Measurements from ENCODE around the gene DOCK3. TPM values are rescaled to one million over a fixed set of nuclear protein-coding genes. Genes with fewer than 3 reads are reported as not detected.
"Not testable (repeated sequence)": the region's sequence is repeated elsewhere in the genome, so short reads cannot be mapped to it uniquely, and the experiment has no call there.

The DOCK3 gene
- total RNA-seq, 1 donor from 2014 or later: 42.6 TPM

GRCh38 chr3:50890688-50891344 lies 216.1 kb downstream of the DOCK3 start:
- no peak for DNase-seq

- not testable (repeated sequence) for DNase-seq
Measured at GRCh38 chr3:50901097-50901496, 226.4 kb downstream of the DOCK3 start.

- DNase-seq: no peak
Measured at GRCh38 chr3:50912746-50913145, 238.0 kb downstream of the DOCK3 start.

GRCh38 chr3:50913260-50913659 lies 238.5 kb downstream of the DOCK3 start:
- DNase-seq: no peak

DNA sequence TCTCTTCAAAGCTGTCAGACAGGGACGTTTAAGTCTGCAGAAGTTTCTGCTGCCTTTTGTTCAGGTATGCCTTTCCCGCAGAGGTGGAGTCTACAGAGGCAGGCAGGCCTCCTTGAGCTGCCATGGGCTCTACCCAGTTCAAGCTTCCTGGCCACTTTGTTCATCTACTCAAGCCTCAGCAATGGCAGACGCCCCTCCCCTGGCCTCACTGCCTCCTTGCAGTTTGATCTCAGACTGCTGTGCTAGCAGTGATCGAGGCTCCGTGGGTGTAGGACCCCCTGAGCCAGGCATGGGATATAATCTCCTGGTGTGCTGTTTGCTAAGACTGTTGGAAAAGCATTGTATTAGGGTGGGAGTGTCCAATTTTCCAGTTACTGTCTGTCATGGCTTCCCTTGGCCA lies 247.3 kb downstream of the DOCK3 start:
- not testable (repeated sequence) for DNase-seq

DNA sequence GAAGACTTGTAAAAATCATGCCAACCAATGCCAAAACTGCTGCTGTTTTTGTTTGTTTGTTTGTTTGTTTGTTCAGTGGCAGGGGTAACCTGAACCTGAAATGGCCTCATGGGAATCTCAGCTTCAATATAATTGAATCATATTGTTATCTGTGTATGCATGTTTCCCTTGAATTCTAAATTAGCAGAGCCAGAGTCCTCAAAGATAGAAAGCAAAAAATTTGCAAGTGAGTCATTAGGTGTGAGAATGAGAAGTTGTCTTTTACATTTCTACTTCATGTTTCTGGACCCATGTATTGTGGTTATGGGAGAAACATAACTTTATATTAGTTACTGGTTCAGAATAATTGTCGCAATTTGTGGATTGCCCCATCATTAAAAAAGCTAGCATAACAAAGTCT lies 249.2 kb downstream of the DOCK3 start:
- DNase-seq: no peak

GRCh38 chr3:50924638-50925037 lies 249.9 kb downstream of the DOCK3 start:
- DNase-seq: no peak

- DNase-seq: no peak
Measured at GRCh38 chr3:50926868-50927267, 252.1 kb downstream of the DOCK3 start.

DNA sequence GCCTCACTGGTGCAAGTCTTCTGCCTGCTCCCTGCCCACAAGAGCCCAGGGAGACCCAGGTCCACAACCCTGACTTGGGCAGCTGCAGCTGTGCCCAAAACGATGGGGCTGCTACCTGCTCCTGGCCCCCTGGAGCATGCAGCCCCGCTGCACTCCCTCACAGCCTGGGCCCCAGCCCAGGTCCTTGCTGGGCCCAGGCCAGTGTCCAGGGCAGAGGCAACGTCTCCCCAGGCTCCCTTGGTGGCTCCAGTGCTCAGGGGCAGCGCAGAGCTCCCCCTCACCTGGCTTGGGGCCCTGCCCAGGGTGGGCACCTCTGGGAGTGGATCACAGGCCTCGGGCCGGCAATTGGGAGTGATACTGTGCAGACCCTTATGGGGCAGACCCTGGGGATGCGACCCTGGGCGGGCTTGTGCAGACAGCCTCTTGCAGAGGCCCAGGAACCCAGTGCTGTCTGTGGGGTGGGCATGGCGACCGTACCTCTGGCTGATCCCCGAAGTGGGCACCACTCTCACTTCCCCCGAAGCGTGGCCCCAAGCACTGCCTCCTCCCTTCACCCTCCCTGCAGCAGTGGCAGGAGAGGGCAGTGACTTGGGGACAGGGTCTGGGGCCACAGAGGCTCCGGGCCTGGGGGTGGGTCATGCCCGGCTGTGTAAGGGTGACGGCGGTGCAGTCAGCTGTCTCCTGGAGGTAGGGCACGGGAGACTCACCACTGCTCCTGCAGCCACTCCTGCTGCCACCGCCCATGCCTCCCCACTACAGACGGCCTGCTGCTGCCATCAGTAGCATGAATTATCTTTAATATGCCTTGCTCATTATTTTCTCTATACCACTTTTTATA lies 255.9 kb downstream of the DOCK3 start:
- DNase-seq: no peak

GRCh38 chr3:50932918-50933317 lies 258.2 kb downstream of the DOCK3 start:
- not testable (repeated sequence) for DNase-seq

GRCh38 chr3:50936389-50936788 lies 261.7 kb downstream of the DOCK3 start:
- no peak for DNase-seq

DNA sequence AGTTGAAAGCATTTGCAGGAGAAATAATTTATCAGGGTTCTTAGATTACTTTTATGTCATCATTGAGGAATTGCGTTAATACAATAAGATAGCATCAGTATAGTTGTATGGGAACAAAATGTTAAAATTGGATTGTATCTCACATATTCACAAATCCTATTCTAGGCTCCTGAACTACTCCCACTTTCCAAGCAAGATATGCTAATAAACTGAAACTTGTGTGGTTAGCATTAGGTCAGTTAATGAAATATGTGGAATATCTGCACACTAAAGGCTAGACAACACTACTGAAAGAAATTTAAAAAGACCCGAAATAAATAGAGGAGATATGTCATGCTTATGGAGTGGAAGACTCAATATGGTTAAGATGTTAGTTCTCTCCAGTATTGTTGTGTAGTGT lies 272.7 kb downstream of the DOCK3 start:
- no peak for DNase-seq

GRCh38 chr3:50950591-50950990 lies 275.9 kb downstream of the DOCK3 start:
- no peak for DNase-seq

GRCh38 chr3:50953825-50954414 lies 279.2 kb downstream of the DOCK3 start:
- DNase-seq: no peak

- no peak for DNase-seq
Measured at GRCh38 chr3:50961386-50961785, 286.7 kb downstream of the DOCK3 start.

GRCh38 chr3:50971487-50971924 lies 296.8 kb downstream of the DOCK3 start:
- DNase-seq: no peak

DNA sequence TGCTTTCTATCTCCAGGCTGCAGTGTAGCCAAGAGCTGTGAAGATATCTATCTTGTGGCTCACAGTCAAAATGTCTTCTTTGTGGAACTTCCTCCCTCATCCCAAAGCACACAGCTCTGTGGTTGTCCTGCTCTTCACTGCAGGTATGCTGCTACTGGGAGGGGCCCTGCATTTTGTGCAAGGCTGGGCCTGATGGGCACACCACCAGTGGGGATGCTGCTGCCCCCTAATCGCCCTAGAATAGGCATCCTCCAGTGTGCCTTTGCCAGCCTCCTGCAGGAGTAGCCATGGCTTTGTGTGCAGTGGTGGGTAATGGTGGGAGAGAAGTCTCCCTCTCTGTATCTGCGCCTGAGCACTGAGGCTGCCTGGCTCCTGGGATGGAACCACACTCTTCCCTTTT lies 297.3 kb downstream of the DOCK3 start:
- DNase-seq: no peak

- DNase-seq: not testable (repeated sequence)
Measured at GRCh38 chr3:50978586-50978985, 303.9 kb downstream of the DOCK3 start.

GRCh38 chr3:50978991-50979667 lies 304.4 kb downstream of the DOCK3 start:
- no peak for DNase-seq

GRCh38 chr3:50982540-50983325 lies 308.0 kb downstream of the DOCK3 start:
- no peak for DNase-seq

DNA sequence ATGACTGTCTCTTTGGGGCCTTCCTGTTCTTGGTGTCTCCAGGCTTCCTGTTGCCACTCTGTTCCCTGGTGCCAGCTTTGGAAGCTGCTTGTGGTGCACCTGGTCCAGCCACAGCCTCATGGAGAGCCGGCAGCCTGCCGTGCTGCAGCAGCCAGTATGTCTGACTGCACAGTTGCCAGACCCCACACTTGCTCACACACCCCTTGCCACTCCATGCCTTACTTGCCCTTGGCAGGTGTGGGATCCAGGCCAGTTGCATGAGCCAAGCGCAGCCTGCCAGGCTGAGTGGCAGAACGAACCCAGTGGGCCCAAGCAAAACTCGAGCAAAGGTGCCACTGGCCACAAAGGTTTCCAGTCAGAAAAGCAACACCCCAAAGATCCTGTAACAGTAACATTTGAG lies 309.2 kb downstream of the DOCK3 start:
- DNase-seq: no peak

DNA sequence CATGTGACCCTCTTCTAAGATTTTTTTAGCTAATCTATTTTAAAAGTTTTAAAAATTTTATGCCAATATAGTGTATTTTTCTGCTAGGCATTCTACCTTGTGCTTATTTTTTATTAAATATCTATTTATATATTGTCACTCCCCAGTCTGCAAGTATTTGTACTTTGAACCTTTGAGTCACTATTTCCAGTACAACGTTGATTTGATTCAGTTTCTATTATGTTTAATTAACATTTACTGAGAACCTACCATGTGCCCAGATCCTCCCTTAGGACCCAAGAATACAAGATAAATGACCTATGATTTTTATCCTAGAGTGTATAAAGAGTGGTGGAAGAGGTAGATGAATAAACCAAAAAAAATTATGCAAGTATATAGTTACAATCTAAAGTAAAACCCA lies 311.2 kb downstream of the DOCK3 start:
- DNase-seq: no peak
